Upper lobe of right lung (tissue), 1 donor: ENCODE measurements around the gene GIMAP5. TPM values are rescaled to one million over a fixed set of nuclear protein-coding genes. Genes with fewer than 3 reads are reported as not detected.

Experiments used
- ATAC-seq: fragments of 200-7000 bp; cut with Tn5 transposase; one replicate; pipeline ENCODE4 v1.9.1; 2020; ENCODE audit warnings: mild to moderate bottlenecking, moderate library complexity
- DNase-seq: peaks from one replicate; pipeline ENCODE4 v3.0.0-alpha.2; 2020
- H3K27ac ChIP-seq: fragments of 200-600 bp; one replicate; pipeline ENCODE4 v1.8.0; 2022
- H3K27me3 ChIP-seq: fragments of 200-600 bp; one replicate; pipeline ENCODE4 v1.8.0; 2022; ENCODE audit warnings: mild to moderate bottlenecking
- H3K36me3 ChIP-seq: fragments of 200-600 bp; one replicate; pipeline ENCODE4 v1.8.0; 2022
- H3K4me1 ChIP-seq: fragments of 200-600 bp; one replicate; pipeline ENCODE4 v1.8.0; 2022
- H3K4me3 ChIP-seq: fragments of 200-600 bp; one replicate; pipeline ENCODE4 v1.8.0; 2022; ENCODE audit warnings: mild to moderate bottlenecking
- H3K9me3 ChIP-seq: fragments of 200-600 bp; one replicate; pipeline ENCODE4 v1.8.0; 2022
- CTCF ChIP-seq: fragments of 200-600 bp; IDR thresholded peaks from one replicate; pipeline ENCODE4 v1.8.0; 2022; ENCODE audit warnings: antibody characterized with exemption
- intact Hi-C: fragments of 100-400 bp; cut with DNase I; formaldehyde crosslinking; loops from one replicate; pipeline ENCODE4 v1.11.0; 2022
- total RNA-seq: library from RNA; stranded (reverse); fragmentation: NEBNext Ultra II Directional; extraction: Animal tissue kit (Norgen Biotek cat#: 25700); gene quantifications from one replicate; pipeline ENCODE4 v1.2.1, GENCODE V29; 2021
- donor health status: DM: no; HTN: yes; CAD: no; lungs with severe emphysema.

Gene GIMAP5
- total RNA-seq, 1 donor from 2014 or later, result 41.8 TPM

- Histone ChIP-seq H3K9me3 (no peaks in the 10 kb centered on the region), H3K27ac (peak overlapping the region; percentile 83), H3K4me1 (peaks cover 9% of the 10 kb centered on the region), H3K27me3 (no peaks in the 10 kb centered on the region), H3K4me3 (peak overlapping the region; percentile 55), H3K36me3 (peaks cover 11% of the 10 kb centered on the region)
- intact Hi-C loops, result no loop called here
- DNase-seq (no peak), ATAC-seq (no peak)
- no peak for TF ChIP-seq CTCF
Observed at GRCh38 chr7:150715738-150716137, 21.5 kb upstream of the GIMAP5 start.

- H3K4me1 ChIP-seq, result peaks cover 9% of the 10 kb centered on the region
- no peak for DNase-seq
- no peaks in the 10 kb centered on the region for H3K9me3 ChIP-seq
- intact Hi-C loops, result no loop called here
- H3K36me3 ChIP-seq, result peaks cover 13% of the 10 kb centered on the region
- peak within 1 kb of the TSS; percentile 83 for H3K27ac ChIP-seq
- ATAC-seq, result peak; percentile 90
- no peak for TF ChIP-seq CTCF
- H3K27me3 ChIP-seq, result no peaks in the 10 kb centered on the region
- peak within 1 kb of the TSS; percentile 55 for H3K4me3 ChIP-seq
Observed at GRCh38 chr7:150716368-150716767, 20.9 kb upstream of the GIMAP5 start, which contains the start of gene GIMAP1. Gene GIMAP1, plus strand, starts transcription at chr7:150716613. Its CDS starts 2,435 bp downstream, at chr7:150719048.

GRCh38 chr7:150716939-150717338, 20.3 kb upstream of the GIMAP5 start:
- H3K27me3 ChIP-seq, result no peaks in the 10 kb centered on the region
- peaks cover 9% of the 10 kb centered on the region for H3K4me1 ChIP-seq
- peaks cover 13% of the 10 kb centered on the region for H3K36me3 ChIP-seq
- intact Hi-C loops, result no loop called here
- H3K9me3 ChIP-seq, result no peaks in the 10 kb centered on the region
- no peak for TF ChIP-seq CTCF
- DNase-seq, result no peak
- peak overlapping the region; percentile 55 for H3K4me3 ChIP-seq
- H3K27ac ChIP-seq, result peak overlapping the region; percentile 83
- no peak for ATAC-seq

GRCh38 chr7:150717814-150718420, 19.3 kb upstream of the GIMAP5 start:
- no peak for DNase-seq
- H3K4me3 ChIP-seq, result peak overlapping the region; percentile 55
- intact Hi-C loops, result no loop called here
- peaks cover 13% of the 10 kb centered on the region for H3K36me3 ChIP-seq
- no peak for TF ChIP-seq CTCF
- no peaks in the 10 kb centered on the region for H3K27me3 ChIP-seq
- H3K27ac ChIP-seq, result peak overlapping the region; percentile 83
- peaks cover 9% of the 10 kb centered on the region for H3K4me1 ChIP-seq
- no peaks in the 10 kb centered on the region for H3K9me3 ChIP-seq
- peak; percentile 39 for ATAC-seq

- H3K9me3 ChIP-seq, result no peaks in the 10 kb centered on the region
Observed at GRCh38 chr7:150719436-150719835, 17.8 kb upstream of the GIMAP5 start.

More at GRCh38 chr7:150719436-150719835, 17.8 kb upstream of the GIMAP5 start:
- Histone ChIP-seq H3K27me3 (no peaks in the 10 kb centered on the region), H3K36me3 (peaks cover 13% of the 10 kb centered on the region), H3K4me1 (peaks cover 9% of the 10 kb centered on the region), H3K27ac (no peak overlapping the region), H3K4me3 (peak overlapping the region; percentile 55)
- intact Hi-C loops, result no loop called here
- DNase-seq, result no peak
- no peak for TF ChIP-seq CTCF
- ATAC-seq, result no peak
